ENCODE results near the gene GPHN. TPM values are rescaled to one million over a fixed set of nuclear protein-coding genes. Genes with fewer than 3 reads are reported as not detected.
A peak's percentile ranks its signal among the peaks of the same experiment; 100 is the strongest.
"Not testable (repeated sequence)": the region's sequence is repeated elsewhere in the genome, so short reads cannot be mapped to it uniquely, and the experiment has no call there.

The GPHN gene
- total RNA-seq, 1 experiment from 2014 or later = 12.6 TPM

GRCh38 chr14:66502836-66503235 is 5.1 kb upstream of the GPHN start:
- not testable (repeated sequence) for DNase-seq (ENCODE audit: low read depth)

DNA sequence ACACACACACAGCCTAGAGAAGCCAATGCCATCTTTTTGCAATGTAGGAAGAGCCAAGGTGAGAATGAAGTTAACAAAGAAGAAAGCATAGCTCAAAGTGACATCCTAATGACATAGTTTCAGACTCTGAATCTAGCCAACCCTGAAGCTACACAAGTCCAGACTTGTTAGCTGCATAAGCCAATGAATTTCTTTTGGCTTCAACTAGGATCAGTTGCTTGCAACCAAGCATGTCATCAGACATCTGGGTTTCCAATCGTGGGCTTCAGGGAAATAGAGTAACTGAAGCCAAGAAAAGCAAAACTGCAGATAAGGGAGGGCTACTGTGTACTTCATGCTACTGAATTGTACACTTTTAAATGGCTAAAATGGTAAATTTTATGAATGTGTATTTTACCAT is 4.4 kb upstream of the GPHN start:
- DNase-seq (ENCODE audit: low read depth) = no peak

GRCh38 chr14:66507181-66507721 is 696 bp upstream of the GPHN start:
- DNase-seq (ENCODE audit: low read depth) = no peak

GRCh38 chr14:66508547-66508845 is 549 bp downstream of the GPHN start:
- no peak for DNase-seq (ENCODE audit: low read depth)

GRCh38 chr14:66508846-66509621 is 1.1 kb downstream of the GPHN start:
- DNase-seq (ENCODE audit: low read depth) = peak; percentile 25

- peak; percentile 3 for DNase-seq (ENCODE audit: low read depth)
Measured at GRCh38 chr14:66509874-66510273, 1.9 kb downstream of the GPHN start.

- DNase-seq (ENCODE audit: low read depth) = peak; percentile 3
Measured at GRCh38 chr14:66511849-66512248, 3.9 kb downstream of the GPHN start.

GRCh38 chr14:66514213-66514612 is 6.3 kb downstream of the GPHN start:
- DNase-seq (ENCODE audit: low read depth) = no peak

DNA sequence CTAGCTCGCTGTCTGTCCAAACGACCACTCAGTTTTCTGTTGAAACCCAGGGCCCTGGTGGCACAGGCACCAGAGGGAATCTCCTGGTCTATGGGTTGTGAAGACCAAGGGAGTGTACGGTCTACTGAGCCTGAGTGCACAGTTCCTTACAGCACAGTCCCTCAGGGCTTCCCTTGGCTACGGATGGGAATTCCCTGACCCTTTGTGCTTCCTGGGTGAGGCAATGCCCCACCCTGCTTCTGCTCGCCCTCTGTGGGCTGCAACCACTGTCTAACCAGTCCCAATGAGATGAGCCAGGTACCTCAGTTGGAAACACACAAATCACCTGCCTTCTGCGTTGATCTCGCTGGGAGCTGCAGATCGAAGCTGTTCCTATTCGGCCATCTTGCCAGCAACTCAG is 22.6 kb downstream of the GPHN start:
- no peak for DNase-seq (ENCODE audit: low read depth)

- DNase-seq (ENCODE audit: low read depth) = no peak
Measured at GRCh38 chr14:66539034-66539433, 31.1 kb downstream of the GPHN start.

DNA sequence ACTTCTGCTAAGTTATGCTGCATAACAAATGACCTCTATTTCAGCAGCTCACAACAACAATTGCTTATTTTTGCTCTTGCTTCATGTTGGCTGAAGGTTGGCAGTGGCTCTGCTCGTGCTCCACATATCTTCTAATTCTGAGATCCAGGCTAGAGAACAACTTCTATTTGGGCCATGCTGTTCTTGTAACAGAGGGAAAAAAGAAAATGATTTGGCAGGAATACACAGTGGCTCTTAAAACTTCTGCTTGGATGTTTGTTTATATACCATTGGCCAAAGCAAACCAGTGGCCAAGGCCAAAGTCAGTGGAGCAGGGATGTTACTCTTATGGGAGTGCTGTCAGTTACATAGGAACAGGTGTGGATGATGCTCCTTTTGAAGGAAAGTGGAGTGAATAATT is 32.1 kb downstream of the GPHN start:
- DNase-seq (ENCODE audit: low read depth) = no peak

DNA sequence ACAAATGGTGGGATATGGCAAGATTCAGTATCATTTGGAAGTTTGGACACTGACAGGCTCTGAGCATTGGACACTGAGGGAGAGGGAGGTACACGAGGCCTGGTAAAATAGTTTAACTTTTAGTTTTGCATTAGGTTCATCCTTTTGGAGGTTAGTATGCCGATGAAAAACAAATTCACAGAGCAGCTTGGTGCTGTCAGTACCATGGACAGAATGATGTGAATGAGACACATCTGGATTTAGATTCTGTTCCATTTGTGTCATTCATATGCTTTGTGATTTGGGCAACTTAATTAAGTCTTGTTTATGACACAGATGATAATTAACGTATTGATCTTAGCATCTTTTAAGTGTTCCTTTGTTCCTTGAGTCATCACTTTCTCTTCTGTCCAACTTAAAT is 33.7 kb downstream of the GPHN start:
- DNase-seq (ENCODE audit: low read depth) = no peak

DNA sequence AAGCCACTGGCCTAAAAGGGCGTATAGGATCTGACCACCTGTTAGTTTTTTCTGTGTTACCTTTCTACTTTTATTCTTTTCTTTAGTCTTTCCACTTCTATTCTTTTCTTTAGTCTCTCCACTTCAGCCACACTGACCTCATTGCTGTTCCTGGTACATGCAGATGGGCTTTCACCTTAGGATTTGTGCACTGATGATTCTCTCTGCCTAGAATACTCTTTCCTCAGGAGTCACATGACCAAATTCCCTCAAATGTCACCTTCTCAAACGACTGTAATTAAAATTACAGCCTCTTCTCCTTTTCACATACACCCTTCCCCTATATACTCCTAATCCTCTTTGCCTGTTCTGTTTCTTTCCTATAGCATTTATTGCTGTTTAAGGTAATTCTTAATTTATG is 36.0 kb downstream of the GPHN start:
- DNase-seq (ENCODE audit: low read depth) = no peak

GRCh38 chr14:66545191-66545590 is 37.2 kb downstream of the GPHN start:
- DNase-seq (ENCODE audit: low read depth) = not testable (repeated sequence)

DNA sequence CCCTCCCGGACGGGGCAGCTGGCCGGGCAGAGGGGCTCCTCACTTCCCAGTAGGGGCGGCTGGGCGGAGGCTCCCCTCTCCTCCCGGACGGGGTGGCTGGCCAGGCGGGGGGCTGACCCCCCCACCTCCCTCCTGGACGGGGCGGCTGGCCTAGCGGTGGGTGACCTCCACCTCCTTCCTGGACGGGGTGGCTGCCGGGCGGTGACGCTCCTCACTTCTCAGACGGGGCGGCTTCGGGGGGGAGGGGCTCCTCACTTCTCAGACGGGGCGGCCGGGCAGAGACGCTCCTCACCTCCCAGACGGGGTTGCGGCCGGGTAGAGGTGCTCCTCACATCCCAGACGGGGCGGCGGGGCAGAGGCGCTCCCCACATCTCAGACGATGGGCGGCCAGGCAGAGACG is 37.8 kb downstream of the GPHN start:
- not testable (repeated sequence) for DNase-seq (ENCODE audit: low read depth)

- no peak for DNase-seq (ENCODE audit: low read depth)
Measured at GRCh38 chr14:66563731-66564130, 55.8 kb downstream of the GPHN start.

DNA sequence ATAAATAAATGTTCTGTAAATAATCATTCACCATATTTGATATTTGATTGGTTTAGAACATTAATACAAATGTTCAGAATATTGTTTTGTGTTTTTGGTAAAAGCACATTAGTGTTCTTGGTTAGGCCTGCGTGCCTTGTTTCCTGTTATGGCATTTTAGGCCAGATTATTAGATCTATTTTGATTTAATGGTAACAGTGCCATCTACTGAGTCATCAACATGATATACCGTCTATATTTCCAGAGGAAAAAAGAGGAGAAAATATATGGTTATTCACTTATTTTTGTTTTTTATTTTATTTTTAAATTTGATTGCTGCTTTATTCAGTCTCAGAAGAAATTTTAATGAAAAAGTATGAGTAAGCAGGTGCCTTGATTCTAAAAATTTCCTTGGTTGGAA is 60.3 kb downstream of the GPHN start:
- DNase-seq (ENCODE audit: low read depth) = no peak

GRCh38 chr14:66572826-66573225 is 64.9 kb downstream of the GPHN start:
- no peak for DNase-seq (ENCODE audit: low read depth)

DNA sequence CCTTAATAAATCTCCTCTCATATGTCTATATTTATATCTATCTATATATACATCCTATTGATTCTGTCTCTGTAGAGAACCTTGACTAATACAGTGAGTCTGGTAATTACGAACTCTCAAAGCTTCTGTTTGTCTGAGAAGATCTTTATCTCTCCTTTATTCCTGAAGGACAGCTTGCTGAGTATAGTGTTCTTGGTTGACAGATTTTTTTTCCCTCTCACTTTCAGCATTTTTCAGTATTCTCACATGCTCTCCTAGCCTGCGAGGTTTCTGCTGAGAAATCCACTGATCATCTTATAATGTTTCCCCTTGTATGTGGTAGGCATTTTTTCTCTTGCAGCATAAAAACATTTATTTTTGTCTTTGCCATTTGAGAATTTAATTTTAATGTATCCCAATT is 67.1 kb downstream of the GPHN start:
- DNase-seq (ENCODE audit: low read depth) = no peak

DNA sequence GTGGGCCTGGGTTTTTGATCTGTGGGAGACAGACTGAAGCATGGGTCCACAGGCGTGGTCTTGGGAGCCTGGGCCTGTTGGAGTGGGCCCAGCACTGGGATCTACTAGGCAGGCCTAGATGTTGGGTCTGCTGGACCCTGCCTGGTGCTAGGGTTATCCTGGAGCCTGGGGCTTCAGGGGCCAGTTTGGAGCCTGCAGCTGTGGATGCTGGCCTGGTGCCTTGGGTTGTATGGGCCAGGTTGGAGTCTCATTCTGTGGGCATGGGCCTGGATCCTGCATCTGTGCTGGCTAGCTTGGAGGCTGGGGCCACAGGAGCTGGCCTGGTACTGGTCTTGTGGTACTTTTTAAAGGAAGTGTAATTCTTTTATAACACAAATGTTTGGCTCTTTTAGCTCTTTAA is 68.0 kb downstream of the GPHN start:
- DNase-seq (ENCODE audit: low read depth) = no peak

DNA sequence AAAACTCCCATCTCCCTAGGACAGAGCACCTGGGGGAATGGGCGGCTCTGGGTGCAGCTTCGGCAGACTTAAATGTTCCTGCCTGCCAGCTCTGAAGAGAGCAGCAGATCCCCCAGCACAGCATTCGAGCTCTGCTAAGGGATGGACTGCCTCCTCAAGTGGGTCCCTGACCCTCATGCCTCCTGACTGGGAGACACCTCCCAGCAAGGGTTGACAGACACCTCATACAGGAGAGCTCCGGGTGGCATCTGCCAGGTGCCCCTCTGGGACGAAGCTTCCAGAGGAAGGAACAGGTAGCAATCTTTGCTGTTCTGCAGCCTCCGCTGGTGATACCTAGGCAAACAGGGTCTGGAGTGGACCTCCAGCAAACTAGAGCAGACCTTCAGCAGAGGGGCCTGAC is 79.8 kb downstream of the GPHN start:
- DNase-seq (ENCODE audit: low read depth) = not testable (repeated sequence)

GRCh38 chr14:66595394-66595793 is 87.4 kb downstream of the GPHN start:
- DNase-seq (ENCODE audit: low read depth) = no peak

DNA sequence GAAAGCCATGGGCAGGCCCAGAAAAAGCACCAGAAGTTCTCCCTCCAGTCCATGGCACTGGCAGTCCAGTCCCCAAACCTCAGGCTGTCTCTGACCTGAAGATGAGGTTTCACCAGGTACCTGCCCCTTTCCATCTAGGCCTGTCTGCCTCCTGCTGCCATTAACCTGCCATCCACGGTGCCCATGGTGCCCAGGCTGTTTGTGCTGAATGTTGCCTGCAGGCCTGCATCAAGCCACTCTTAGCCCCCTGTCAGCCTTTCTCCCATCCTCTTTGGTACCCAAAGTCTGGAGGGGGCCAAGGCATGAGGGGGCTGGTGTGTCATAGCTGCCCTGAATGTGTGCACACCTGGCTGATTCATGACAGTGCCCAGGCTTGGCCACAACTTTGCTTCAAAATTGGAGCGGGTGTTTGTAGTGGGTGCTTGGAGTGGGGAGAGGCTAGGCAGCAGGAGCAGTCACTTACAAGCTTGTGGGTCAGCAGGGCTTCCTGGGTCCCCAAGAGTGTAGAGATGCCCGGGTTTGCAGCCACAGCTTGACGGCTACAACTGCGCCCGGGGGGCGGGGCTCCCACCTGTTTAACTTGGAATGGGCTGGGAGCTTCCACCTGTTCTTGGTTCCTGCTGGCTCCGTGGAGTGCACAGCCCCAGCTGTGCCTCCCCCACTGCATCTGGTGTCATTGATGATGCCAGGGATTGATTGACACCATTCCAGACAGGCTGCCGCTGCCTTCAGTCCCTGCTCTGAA is 88.5 kb downstream of the GPHN start:
- DNase-seq (ENCODE audit: low read depth) = no peak

All from M059J (cell line).